ENCODE results near the gene RNLS.
"Not testable (repeated sequence)": the region's sequence is repeated elsewhere in the genome, so short reads cannot be mapped to it uniquely, and the experiment has no call there.

The RNLS gene

GRCh38 chr10:88313878-88314277 is 269.2 kb downstream of the RNLS start:
- no peak overlapping the region for H3K4me3 Mint-ChIP-seq
- peaks cover 8% of the 10 kb centered on the region for H3K4me1 Mint-ChIP-seq
- peaks cover 10% of the 10 kb centered on the region for H3K9me3 Mint-ChIP-seq
- peaks cover 6% of the 10 kb centered on the region for H3K27me3 Mint-ChIP-seq (ENCODE audit: low read depth)
- TF ChIP-seq CTCF (IDR thresholded peaks at IDR 0.05; ENCODE audit: unreplicated experiment in 3 of 3): no peak
- H3K36me3 Mint-ChIP-seq (ENCODE audit: low read depth): peaks cover 6% of the 10 kb centered on the region
- H3K27ac Mint-ChIP-seq: no peak overlapping the region

- Mint-ChIP-seq H3K4me1 (peaks cover 8% of the 10 kb centered on the region), H3K9me3 (peaks cover 8% of the 10 kb centered on the region), H3K27me3 (ENCODE audit: low read depth) (peaks cover 6% of the 10 kb centered on the region), H3K36me3 (ENCODE audit: low read depth) (peaks cover 5% of the 10 kb centered on the region), H3K4me3 (no peak overlapping the region), H3K27ac (no peak overlapping the region)
- TF ChIP-seq CTCF (IDR thresholded peaks at IDR 0.05; ENCODE audit: unreplicated experiment in 3 of 3): no peak
Measured at GRCh38 chr10:88312855-88313254, 270.3 kb downstream of the RNLS start.

GRCh38 chr10:88311264-88311663 is 271.9 kb downstream of the RNLS start:
- TF ChIP-seq CTCF (IDR thresholded peaks at IDR 0.05; ENCODE audit: unreplicated experiment in 3 of 3): no peak
- peaks cover 4% of the 10 kb centered on the region for H3K4me1 Mint-ChIP-seq
- H3K27me3 Mint-ChIP-seq (ENCODE audit: low read depth): peaks cover 6% of the 10 kb centered on the region
- no peaks in the 10 kb centered on the region for H3K36me3 Mint-ChIP-seq (ENCODE audit: low read depth)
- no peak overlapping the region for H3K27ac Mint-ChIP-seq
- no peak overlapping the region for H3K4me3 Mint-ChIP-seq
- no peaks in the 10 kb centered on the region for H3K9me3 Mint-ChIP-seq

- no peaks in the 10 kb centered on the region for H3K4me1 Mint-ChIP-seq
- no peak for TF ChIP-seq CTCF (IDR thresholded peaks at IDR 0.05; ENCODE audit: unreplicated experiment in 3 of 3)
- H3K27me3 Mint-ChIP-seq (ENCODE audit: low read depth): peaks cover 6% of the 10 kb centered on the region
- H3K27ac Mint-ChIP-seq: no peak overlapping the region
- H3K9me3 Mint-ChIP-seq: peaks cover 5% of the 10 kb centered on the region
- H3K36me3 Mint-ChIP-seq (ENCODE audit: low read depth): no peaks in the 10 kb centered on the region
- no peak overlapping the region for H3K4me3 Mint-ChIP-seq
Measured at GRCh38 chr10:88309365-88309764, 273.8 kb downstream of the RNLS start.

GRCh38 chr10:88308361-88308760 is 274.8 kb downstream of the RNLS start:
- not testable (repeated sequence) for H3K27ac Mint-ChIP-seq; H3K36me3 Mint-ChIP-seq (ENCODE audit: low read depth); H3K4me1 Mint-ChIP-seq; H3K27me3 Mint-ChIP-seq (ENCODE audit: low read depth); H3K4me3 Mint-ChIP-seq; H3K9me3 Mint-ChIP-seq

GRCh38 chr10:88299787-88300186 is 283.3 kb downstream of the RNLS start:
- no peaks in the 10 kb centered on the region for H3K27me3 Mint-ChIP-seq (ENCODE audit: low read depth)
- H3K4me3 Mint-ChIP-seq: no peak overlapping the region
- H3K27ac Mint-ChIP-seq: no peak overlapping the region
- H3K4me1 Mint-ChIP-seq: no peaks in the 10 kb centered on the region
- no peak for TF ChIP-seq CTCF (IDR thresholded peaks at IDR 0.05; ENCODE audit: unreplicated experiment in 3 of 3)
- H3K9me3 Mint-ChIP-seq: peaks cover 4% of the 10 kb centered on the region
- H3K36me3 Mint-ChIP-seq (ENCODE audit: low read depth): no peaks in the 10 kb centered on the region

All from nephron (organoid).